ENCODE data around the gene CPA4. TPM values are rescaled to one million over a fixed set of nuclear protein-coding genes. Genes with fewer than 3 reads are reported as not detected.
"Not testable (repeated sequence)": the region's sequence is repeated elsewhere in the genome, so short reads cannot be mapped to it uniquely, and the experiment has no call there.

CPA4 gene
- total RNA-seq, 6 experiments from 2014 or later: not detected

- Histone ChIP-seq H3K36me3 (no peaks in the 10 kb centered on the region), H3K9me3 (no peaks in the 10 kb centered on the region), H3K27me3 (no peaks in the 10 kb centered on the region), H3K4me3 (no peak overlapping the region), H3K27ac (peak overlapping the region in 2 of 3 donors; percentile 18 to 56), H3K4me1 (no peaks in the 10 kb centered on the region)
- 54% methylated on average over 6 of the region's 6 CpGs for WGBS (ENCODE audit: insufficient coverage, low coverage, low lambda C conversion rate, missing lambda C conversion rate)
- DNase-seq (no peak), ATAC-seq (peak; percentile 47 to 70 (median 60))
- TF ChIP-seq POLR2A (IDR thresholded peaks at IDR 0.05) (no peak), CTCF (IDR thresholded peaks at IDR 0.05) (no peak)
- intact Hi-C loops (cut with DNase I): no loop called here
Observed at GRCh38 chr7:130314305-130314704, 21.3 kb downstream of the CPA4 start.

GRCh38 chr7:130319541-130319940 lies 26.6 kb downstream of the CPA4 start:
- DNase-seq (no peak), ATAC-seq (no peak)
- WGBS (ENCODE audit: insufficient coverage, low coverage, low lambda C conversion rate, missing lambda C conversion rate): no CpG with 5 or more reads among the region's 1 CpG
- Histone ChIP-seq H3K27me3 (no peaks in the 10 kb centered on the region), H3K27ac (no peak overlapping the region), H3K9me3 (no peaks in the 10 kb centered on the region), H3K4me1 (no peaks in the 10 kb centered on the region), H3K36me3 (no peaks in the 10 kb centered on the region), H3K4me3 (no peak overlapping the region)
- intact Hi-C loops (cut with DNase I): no loop called here
- TF ChIP-seq CTCF (IDR thresholded peaks at IDR 0.05) (no peak), POLR2A (IDR thresholded peaks at IDR 0.05) (no peak)

- H3K27ac ChIP-seq; H3K4me1 ChIP-seq; intact Hi-C loops (cut with DNase I); H3K4me3 ChIP-seq; H3K27me3 ChIP-seq; H3K9me3 ChIP-seq; DNase-seq; H3K36me3 ChIP-seq; ATAC-seq: not testable (repeated sequence)
- 87% methylated on average over 3 of the region's 3 CpGs for WGBS (ENCODE audit: insufficient coverage, low coverage, low lambda C conversion rate, missing lambda C conversion rate)
Observed at GRCh38 chr7:130321542-130322229, 28.7 kb downstream of the CPA4 start.

DNA sequence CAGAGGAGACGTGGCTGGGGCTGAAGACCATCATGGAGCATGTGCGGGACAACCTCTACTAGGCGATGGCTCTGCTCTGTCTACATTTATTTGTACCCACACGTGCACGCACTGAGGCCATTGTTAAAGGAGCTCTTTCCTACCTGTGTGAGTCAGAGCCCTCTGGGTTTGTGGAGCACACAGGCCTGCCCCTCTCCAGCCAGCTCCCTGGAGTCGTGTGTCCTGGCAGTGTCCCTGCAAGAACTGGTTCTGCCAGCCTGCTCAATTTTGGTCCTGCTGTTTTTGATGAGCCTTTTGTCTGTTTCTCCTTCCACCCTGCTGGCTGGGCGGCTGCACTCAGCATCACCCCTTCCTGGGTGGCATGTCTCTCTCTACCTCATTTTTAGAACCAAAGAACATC lies 29.7 kb downstream of the CPA4 start:
- DNase-seq (no peak), ATAC-seq (no peak)
- Histone ChIP-seq H3K4me3 (no peak overlapping the region), H3K9me3 (no peaks in the 10 kb centered on the region), H3K27ac (no peak overlapping the region), H3K36me3 (no peaks in the 10 kb centered on the region), H3K4me1 (no peaks in the 10 kb centered on the region), H3K27me3 (no peaks in the 10 kb centered on the region)
- intact Hi-C loops (cut with DNase I): no loop called here
- no peak for TF ChIP-seq POLR2A (IDR thresholded peaks at IDR 0.05)
- no peak for TF ChIP-seq CTCF (IDR thresholded peaks at IDR 0.05)
- 88% methylated on average over 6 of the region's 7 CpGs for WGBS (ENCODE audit: insufficient coverage, low coverage, low lambda C conversion rate, missing lambda C conversion rate)

- no peak for ATAC-seq
- H3K27me3 ChIP-seq: no peaks in the 10 kb centered on the region
- no peaks in the 10 kb centered on the region for H3K4me1 ChIP-seq
- H3K4me3 ChIP-seq: no peak overlapping the region
- H3K36me3 ChIP-seq: no peaks in the 10 kb centered on the region
- TF ChIP-seq CTCF (IDR thresholded peaks at IDR 0.05) (no peak), POLR2A (IDR thresholded peaks at IDR 0.05) (no peak)
- H3K9me3 ChIP-seq: no peaks in the 10 kb centered on the region
- WGBS (ENCODE audit: insufficient coverage, low coverage, low lambda C conversion rate, missing lambda C conversion rate): 90% methylated on average over 7 of the region's 10 CpGs
- H3K27ac ChIP-seq: no peak overlapping the region
- DNase-seq: no peak
- intact Hi-C loops (cut with DNase I): no loop called here
Observed at GRCh38 chr7:130324306-130324943, 31.5 kb downstream of the CPA4 start.
